Mesendoderm (in vitro differentiated cells): ENCODE measurements around the gene NRP1.

Experiments
- DNase-seq: peaks from one replicate; pipeline ENCODE4 v3.0.0; 2013
- H2AK5ac ChIP-seq: 2 replicates; pipeline ENCODE4 v1.6.1; 2013; ENCODE audit warnings: low read length, inconsistent platforms
- H2BK120ac ChIP-seq: 2 replicates; pipeline ENCODE4 v1.6.1; 2013; ENCODE audit warnings: low read depth, mild to moderate bottlenecking, low read length, moderate library complexity, mixed read lengths
- H2BK15ac ChIP-seq: replicated peaks from 2 replicates; pipeline ENCODE4 v1.6.1; 2013; ENCODE audit warnings: low read depth, mild to moderate bottlenecking, moderate library complexity
- H2BK5ac ChIP-seq: 2 replicates; pipeline ENCODE4 v1.6.1; 2013; ENCODE audit warnings: low read length, inconsistent platforms
- H3K18ac ChIP-seq: 2 replicates; pipeline ENCODE4 v1.6.1; 2013; ENCODE audit warnings: mild to moderate bottlenecking, low read length, mixed read lengths
- H3K23ac ChIP-seq: one replicate; pipeline ENCODE4 v1.6.1; 2013; ENCODE audit warnings: low read length
- H3K27ac ChIP-seq: 2 replicates; pipeline ENCODE4 v1.5.1; 2013; ENCODE audit warnings: low read depth, mild to moderate bottlenecking, inconsistent platforms, low read length, moderate library complexity
- H3K27me3 ChIP-seq: 2 replicates; pipeline ENCODE4 v1.6.1; 2013; ENCODE audit warnings: low read length, control low read depth, mild to moderate bottlenecking, inconsistent platforms; ENCODE audit not compliant: insufficient read depth, poor library complexity
- H3K36me3 ChIP-seq: 2 replicates; pipeline ENCODE4 v1.6.1; 2013; ENCODE audit warnings: low read length, inconsistent platforms; ENCODE audit not compliant: control insufficient read depth, insufficient read depth
- H3K4ac ChIP-seq: one replicate; pipeline ENCODE4 v1.6.1; 2013; ENCODE audit warnings: low read depth, mild to moderate bottlenecking, low read length, moderate library complexity
- H3K4me1 ChIP-seq: 2 replicates; pipeline ENCODE4 v1.6.1; 2013; ENCODE audit warnings: low read depth, low read length, inconsistent platforms; ENCODE audit not compliant: control insufficient read depth
- H3K4me2 ChIP-seq: 2 replicates; pipeline ENCODE4 v1.6.1; 2013; ENCODE audit warnings: low read length
- H3K4me3 ChIP-seq: 2 replicates; pipeline ENCODE4 v1.5.1; 2013; ENCODE audit warnings: mild to moderate bottlenecking, low read length
- H3K56ac ChIP-seq: one replicate; pipeline ENCODE4 v1.6.1; 2013; ENCODE audit warnings: low read length
- H3K79me1 ChIP-seq: 2 replicates; pipeline ENCODE4 v1.6.1; 2013; ENCODE audit warnings: low read length, inconsistent platforms
- H3K79me2 ChIP-seq: 2 replicates; pipeline ENCODE4 v1.6.1; 2013; ENCODE audit warnings: mild to moderate bottlenecking, low read length; ENCODE audit not compliant: control insufficient read depth, insufficient read depth
- H3K9ac ChIP-seq: 2 replicates; pipeline ENCODE4 v1.6.1; 2013; ENCODE audit warnings: low read length, inconsistent platforms
- H4K5ac ChIP-seq: one replicate; pipeline ENCODE4 v1.6.1; 2013; ENCODE audit warnings: low read length
- H4K8ac ChIP-seq: one replicate; pipeline ENCODE4 v1.6.1; 2013; ENCODE audit warnings: low read depth, mild to moderate bottlenecking, control low read depth, low read length, moderate library complexity
- WGBS: extraction: QIAGEN DNeasy Blood & Tissue Kit; methylation state at CpG from one replicate; pipeline ENCODE4 v1.1.7; 2013; ENCODE audit warnings: low lambda C conversion rate, missing lambda C conversion rate; ENCODE audit not compliant: insufficient coverage; ENCODE audit errors: extremely low coverage; 5-methylcytosine and 5-hydroxymethylcytosine counted together

NRP1 gene

GRCh38 chr10:33215154-33215553, 119.3 kb downstream of the NRP1 start:
- Histone ChIP-seq H3K56ac (no peak overlapping the region), H3K27ac (no peak overlapping the region), H3K23ac (no peak overlapping the region), H3K18ac (no peak overlapping the region), H2BK120ac (no peak overlapping the region), H3K4me3 (no peak overlapping the region), H3K4ac (no peak overlapping the region), H4K5ac (no peak overlapping the region), H3K4me2 (no peak overlapping the region), H3K4me1 (peaks cover 4% of the 10 kb centered on the region), H2AK5ac (no peak overlapping the region), H2BK15ac (no peak overlapping the region), H3K36me3 (no peaks in the 10 kb centered on the region), H3K9ac (no peak overlapping the region), H2BK5ac (no peak overlapping the region), H3K27me3 (no peaks in the 10 kb centered on the region), H3K79me2 (no peaks in the 10 kb centered on the region), H3K79me1 (no peaks in the 10 kb centered on the region), H4K8ac (no peak overlapping the region)
- WGBS: no CpG with 5 or more reads among the region's 2 CpGs
- DNase-seq: no peak

- Histone ChIP-seq H2AK5ac (no peak overlapping the region), H3K4me2 (no peak overlapping the region), H2BK15ac (no peak overlapping the region), H4K5ac (no peak overlapping the region), H2BK5ac (no peak overlapping the region), H3K36me3 (no peaks in the 10 kb centered on the region), H3K4ac (no peak overlapping the region), H3K79me2 (no peaks in the 10 kb centered on the region), H3K79me1 (no peaks in the 10 kb centered on the region), H3K27ac (no peak overlapping the region), H3K4me3 (no peak overlapping the region), H3K56ac (no peak overlapping the region), H3K27me3 (no peaks in the 10 kb centered on the region), H2BK120ac (no peak overlapping the region), H3K18ac (no peak overlapping the region), H3K9ac (no peak overlapping the region), H3K4me1 (peaks cover 4% of the 10 kb centered on the region), H4K8ac (no peak overlapping the region), H3K23ac (no peak overlapping the region)
- WGBS: no CpG with 5 or more reads among the region's 4 CpGs
- no peak for DNase-seq
Observed at GRCh38 chr10:33214174-33214573, 120.3 kb downstream of the NRP1 start.

GRCh38 chr10:33212061-33212748, 122.3 kb downstream of the NRP1 start:
- no peaks in the 10 kb centered on the region for H3K36me3 ChIP-seq

GRCh38 chr10:33211106-33211878, 123.2 kb downstream of the NRP1 start:
- Histone ChIP-seq H3K36me3 (no peaks in the 10 kb centered on the region), H3K9ac (no peak overlapping the region), H2AK5ac (no peak overlapping the region), H3K18ac (peak overlapping the region; percentile 18), H4K8ac (no peak overlapping the region), H2BK120ac (no peak overlapping the region), H3K4me2 (no peak overlapping the region), H2BK5ac (no peak overlapping the region), H3K23ac (no peak overlapping the region), H4K5ac (no peak overlapping the region), H3K4ac (no peak overlapping the region), H3K56ac (peak overlapping the region; percentile 1), H3K4me1 (peaks cover 4% of the 10 kb centered on the region), H3K4me3 (no peak overlapping the region), H2BK15ac (no peak overlapping the region), H3K27ac (no peak overlapping the region), H3K79me1 (no peaks in the 10 kb centered on the region), H3K79me2 (no peaks in the 10 kb centered on the region), H3K27me3 (no peaks in the 10 kb centered on the region)
- no CpG with 5 or more reads among the region's 10 CpGs for WGBS
- DNase-seq: peak; percentile 70

More at GRCh38 chr10:33212061-33212748, 122.3 kb downstream of the NRP1 start:
- peak overlapping the region; percentile 18 for H3K18ac ChIP-seq
- H2AK5ac ChIP-seq: no peak overlapping the region
- H3K4me3 ChIP-seq: no peak overlapping the region
- H2BK5ac ChIP-seq: no peak overlapping the region
- no peak overlapping the region for H2BK120ac ChIP-seq
- H3K4me2 ChIP-seq: no peak overlapping the region
- H3K23ac ChIP-seq: no peak overlapping the region
- H3K56ac ChIP-seq: no peak overlapping the region
- no peak overlapping the region for H4K8ac ChIP-seq
- no peak overlapping the region for H3K4ac ChIP-seq
- peaks cover 4% of the 10 kb centered on the region for H3K4me1 ChIP-seq
- H3K27me3 ChIP-seq: no peaks in the 10 kb centered on the region
- H4K5ac ChIP-seq: no peak overlapping the region
- no peaks in the 10 kb centered on the region for H3K79me2 ChIP-seq
- no CpG with 5 or more reads among the region's 4 CpGs for WGBS
- no peak overlapping the region for H2BK15ac ChIP-seq
- H3K9ac ChIP-seq: no peak overlapping the region
- H3K27ac ChIP-seq: no peak overlapping the region
- no peaks in the 10 kb centered on the region for H3K79me1 ChIP-seq
- DNase-seq: no peak

GRCh38 chr10:33209802-33210201, 124.7 kb downstream of the NRP1 start:
- H3K27ac ChIP-seq: no peak overlapping the region
- H3K36me3 ChIP-seq: no peaks in the 10 kb centered on the region
- no peaks in the 10 kb centered on the region for H3K27me3 ChIP-seq
- no peak for DNase-seq
- no peak overlapping the region for H3K9ac ChIP-seq
- no peak overlapping the region for H2BK120ac ChIP-seq
- no peaks in the 10 kb centered on the region for H3K79me2 ChIP-seq
- no peak overlapping the region for H2AK5ac ChIP-seq
- no peak overlapping the region for H3K4me3 ChIP-seq
- peaks cover 4% of the 10 kb centered on the region for H3K4me1 ChIP-seq
- no peaks in the 10 kb centered on the region for H3K79me1 ChIP-seq
- no peak overlapping the region for H3K18ac ChIP-seq
- H3K4ac ChIP-seq: no peak overlapping the region
- no peak overlapping the region for H3K4me2 ChIP-seq
- no peak overlapping the region for H3K23ac ChIP-seq
- no peak overlapping the region for H2BK15ac ChIP-seq
- H2BK5ac ChIP-seq: no peak overlapping the region
- no peak overlapping the region for H4K5ac ChIP-seq
- no CpG with 5 or more reads among the region's 3 CpGs for WGBS
- H4K8ac ChIP-seq: no peak overlapping the region
- no peak overlapping the region for H3K56ac ChIP-seq
